ENCODE data around the gene DMD.
A peak's percentile ranks its signal among the peaks of the same experiment; 100 is the strongest.
"Not testable (repeated sequence)": the region's sequence is repeated elsewhere in the genome, so short reads cannot be mapped to it uniquely, and the experiment has no call there.

Gene DMD

GRCh38 chrX:31471229-31471628 is 1740.1 kb downstream of the DMD start:
- DNase-seq, result no peak

DNA sequence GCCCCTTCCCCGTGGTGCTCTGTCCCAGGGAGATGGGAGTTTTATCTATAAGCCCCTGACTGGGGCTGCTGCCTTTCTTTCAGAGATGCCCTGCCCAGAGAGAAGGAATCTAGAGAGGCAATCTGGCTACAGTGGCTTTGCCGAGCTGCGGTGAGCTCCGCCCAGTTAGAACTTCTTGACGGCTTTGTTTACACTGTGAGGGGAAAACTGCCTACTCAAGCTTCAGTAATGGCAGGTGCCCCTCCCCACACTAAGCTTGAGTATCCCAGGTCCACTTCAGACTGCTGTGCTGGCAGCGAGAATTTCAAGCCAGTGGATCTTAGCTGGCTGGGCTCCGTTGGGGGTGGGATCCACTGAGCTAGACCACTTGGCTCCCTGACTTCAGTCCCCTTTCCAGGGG is 1740.6 kb downstream of the DMD start:
- DNase-seq, result not testable (repeated sequence)

DNA sequence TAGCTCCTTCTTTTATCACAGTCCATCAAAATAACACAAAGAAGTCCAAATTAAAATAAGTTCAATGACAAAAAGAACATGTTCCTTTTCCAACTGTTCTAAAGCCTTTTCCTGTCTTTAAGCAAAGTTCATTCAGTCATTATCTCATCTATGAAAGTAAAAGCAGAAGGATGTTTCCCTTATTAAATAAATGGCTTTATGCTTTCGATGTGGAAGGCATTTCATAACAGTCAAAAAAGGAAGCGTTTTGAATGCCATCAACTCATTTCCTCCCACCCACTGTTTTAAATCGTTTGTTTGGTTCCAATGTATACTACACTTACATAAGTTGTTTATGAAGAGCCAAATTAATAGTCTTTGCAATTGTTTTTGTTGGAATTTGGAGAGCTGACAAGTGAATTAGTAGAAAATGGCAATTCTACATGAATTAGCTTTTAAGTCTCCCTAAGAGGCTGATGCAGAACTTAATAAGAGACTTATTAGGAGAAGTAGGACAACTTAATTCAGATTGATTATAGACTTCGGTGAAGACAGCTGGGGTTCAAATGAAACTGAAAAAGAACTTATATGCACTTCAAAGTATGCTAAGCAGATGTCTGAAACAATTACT is 1746.9 kb downstream of the DMD start:
- no peak for DNase-seq

GRCh38 chrX:31461266-31461665 is 1750.1 kb downstream of the DMD start:
- DNase-seq, result no peak

GRCh38 chrX:31459361-31459760 is 1752.0 kb downstream of the DMD start:
- DNase-seq, result no peak

DNA sequence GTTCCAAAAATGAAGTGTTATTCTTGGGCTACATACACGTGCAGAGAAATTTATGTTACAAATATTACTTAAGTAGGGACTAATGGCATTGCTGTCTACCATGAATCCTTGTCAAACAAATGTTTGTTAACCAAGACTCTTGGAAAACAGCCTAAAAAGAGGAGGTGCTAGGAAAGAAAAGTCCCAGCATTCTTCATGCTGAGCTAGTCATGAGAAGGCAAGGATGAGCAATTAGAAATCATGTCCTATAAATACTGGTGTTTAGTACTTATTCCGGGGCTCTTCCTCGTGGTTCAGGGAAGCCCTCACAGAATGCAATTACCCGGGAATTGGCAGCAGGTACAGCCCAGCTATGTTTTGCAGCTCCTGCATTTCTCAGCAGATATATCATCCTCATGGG is 1761.4 kb downstream of the DMD start:
- DNase-seq, result no peak

DNA sequence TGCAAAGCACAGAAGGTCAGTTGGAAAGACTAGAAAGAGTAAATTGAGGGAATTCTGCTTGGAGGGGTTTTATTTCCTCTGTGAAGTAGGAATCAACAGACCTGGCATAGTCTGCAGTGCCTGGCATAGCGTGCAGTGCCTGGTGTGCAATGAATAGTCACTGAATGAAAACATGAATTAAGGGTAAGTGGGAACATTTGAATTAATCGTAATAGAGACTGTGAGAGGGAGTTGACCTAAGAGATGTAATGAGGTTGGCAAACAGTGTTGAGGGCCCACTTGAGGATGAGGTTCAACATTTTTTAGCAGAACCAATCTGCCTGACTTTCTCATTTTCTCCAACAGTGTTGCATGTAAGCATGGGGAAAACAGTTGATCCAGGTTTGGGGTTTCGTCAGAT is 1762.3 kb downstream of the DMD start:
- no peak for DNase-seq

- no peak for DNase-seq
Measured at GRCh38 chrX:31445542-31445941, 1765.8 kb downstream of the DMD start.

- no peak for DNase-seq
Measured at GRCh38 chrX:31443654-31444053, 1767.7 kb downstream of the DMD start.

- no peak for DNase-seq
Measured at GRCh38 chrX:31440546-31440945, 1770.8 kb downstream of the DMD start.

GRCh38 chrX:31436424-31436823 is 1774.9 kb downstream of the DMD start:
- no peak for DNase-seq

DNA sequence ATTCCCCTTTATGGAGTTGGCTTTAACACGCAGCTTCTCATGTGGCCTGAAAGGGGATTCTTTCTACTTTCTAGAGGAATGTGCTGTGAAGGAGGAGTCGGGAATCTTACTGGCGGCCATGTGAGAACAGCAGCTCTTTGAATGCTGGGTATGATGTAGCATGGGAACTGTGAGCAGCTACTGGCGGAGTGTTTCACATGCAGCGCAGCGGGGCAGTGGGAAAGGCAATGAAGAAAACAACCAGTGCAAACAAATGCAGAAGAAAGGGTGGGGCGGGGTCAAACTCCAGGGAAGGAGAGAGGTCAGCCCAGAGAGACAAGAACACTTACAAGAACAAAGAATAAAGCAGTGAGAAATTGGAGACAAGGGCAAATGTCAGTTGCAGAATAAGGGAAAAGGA is 1775.8 kb downstream of the DMD start:
- DNase-seq, result no peak

GRCh38 chrX:31433856-31434255 is 1777.5 kb downstream of the DMD start:
- DNase-seq, result no peak

DNA sequence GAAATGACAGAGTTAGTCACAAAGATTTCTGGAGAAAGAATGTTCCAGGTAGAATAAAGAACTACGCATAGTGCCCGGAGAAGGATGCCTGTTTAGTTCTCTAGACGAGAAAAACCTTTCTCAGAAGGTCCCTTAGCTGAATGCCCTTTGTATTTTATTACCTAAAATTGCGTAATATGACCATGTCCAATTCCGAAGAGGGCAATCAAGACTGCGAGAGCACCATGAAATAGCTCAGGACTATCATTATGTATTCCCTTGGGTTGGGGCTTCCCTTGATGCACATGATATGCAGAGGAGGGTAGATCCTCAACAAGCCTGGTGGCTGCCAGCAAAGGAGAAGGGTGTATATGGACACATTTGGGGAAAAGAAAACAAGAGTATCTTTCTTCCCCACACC is 1781.4 kb downstream of the DMD start:
- DNase-seq, result no peak

- peak; percentile 8 to 58 for DNase-seq
Measured at GRCh38 chrX:31423609-31424189, 1787.7 kb downstream of the DMD start.

GRCh38 chrX:31421441-31421840 is 1789.9 kb downstream of the DMD start:
- DNase-seq, result no peak

- DNase-seq, result no peak
Measured at GRCh38 chrX:31420711-31421151, 1790.6 kb downstream of the DMD start.

DNA sequence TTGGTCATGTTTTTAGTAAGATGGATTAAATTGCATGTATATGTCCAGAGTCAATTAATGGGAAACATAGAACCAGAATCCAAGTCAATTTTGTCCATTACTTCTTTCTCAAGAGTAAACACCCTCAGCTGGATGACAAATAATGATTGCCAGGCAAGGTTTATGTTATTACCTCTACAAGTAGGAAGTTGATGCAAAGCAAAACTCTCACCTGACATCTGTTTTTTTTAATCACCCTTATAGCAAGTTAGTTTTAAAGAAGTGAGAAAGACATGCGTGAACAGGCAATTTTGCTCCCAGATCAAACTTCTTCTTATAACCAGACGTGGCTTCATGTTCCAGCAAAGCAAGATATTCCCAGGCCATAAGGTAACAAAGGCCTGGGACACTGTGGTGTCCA is 1791.0 kb downstream of the DMD start:
- DNase-seq, result no peak

- DNase-seq, result no peak
Measured at GRCh38 chrX:31397119-31397518, 1814.2 kb downstream of the DMD start.

- DNase-seq, result no peak
Measured at GRCh38 chrX:31392513-31392912, 1818.8 kb downstream of the DMD start.

- no peak for DNase-seq
Measured at GRCh38 chrX:31388946-31389345, 1822.4 kb downstream of the DMD start.

DNA sequence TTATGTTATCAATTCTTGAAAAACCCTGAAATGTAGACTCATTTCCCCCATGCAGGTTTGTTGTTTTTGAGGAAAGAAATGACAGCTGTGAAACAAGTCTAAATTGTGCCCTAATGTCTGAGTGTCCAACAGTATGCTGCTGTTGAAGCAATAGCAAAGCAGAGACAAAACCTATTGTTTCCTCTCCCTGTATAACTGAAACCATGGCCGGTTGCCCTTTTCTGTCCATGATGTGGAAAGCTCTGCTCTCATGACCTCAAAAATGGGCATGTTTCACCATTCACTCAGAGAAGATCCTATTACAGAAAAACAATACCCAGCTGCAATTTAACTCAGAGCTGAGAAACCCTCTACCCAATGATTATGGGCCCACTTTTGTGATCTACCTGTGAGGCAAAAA is 1826.9 kb downstream of the DMD start:
- DNase-seq, result no peak

- no peak for DNase-seq
Measured at GRCh38 chrX:31383991-31384390, 1827.4 kb downstream of the DMD start.

DNA sequence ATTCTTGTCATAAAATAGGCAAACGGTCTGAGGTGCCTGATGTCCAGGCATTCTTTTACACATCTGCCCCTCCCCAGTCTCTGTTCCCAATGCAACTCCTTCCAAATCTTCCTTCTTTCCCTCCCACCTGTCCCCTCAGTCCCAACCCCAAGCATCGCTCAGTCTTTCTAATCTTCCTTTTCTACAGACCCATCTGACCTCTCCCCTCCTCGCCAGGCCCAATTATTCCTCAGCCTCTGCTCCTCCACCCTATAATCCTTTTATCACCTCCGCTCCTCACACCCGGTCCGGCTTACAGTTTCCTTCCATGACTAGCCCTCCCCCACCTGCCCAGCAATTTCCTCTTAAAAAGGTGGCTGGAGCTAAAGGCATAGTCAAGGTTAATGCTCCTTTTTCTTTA is 1832.4 kb downstream of the DMD start:
- DNase-seq, result not testable (repeated sequence)

- not testable (repeated sequence) for DNase-seq
Measured at GRCh38 chrX:31377821-31378220, 1833.5 kb downstream of the DMD start.
